Stomach (tissue), 9 donors: ENCODE data around the gene IPCEF1. TPM values are rescaled to one million over a fixed set of nuclear protein-coding genes. Genes with fewer than 3 reads are reported as not detected.
A peak's percentile ranks its signal among the peaks of the same experiment; 100 is the strongest.

Experiments
- DNase-seq, 2 donors: peaks; one replicate each; pipeline versions ENCODE4 v3.0.0 to v3.0.0-alpha.2; 2013 to 2019
- H3K27ac ChIP-seq, 5 donors: fragments of 200-600 bp in 4 of 5; sonication (generic) in 4 of 5; one replicate each; pipeline ENCODE4 v1.5.1; 2013 to 2019; ENCODE audit warnings: mild to moderate bottlenecking in 1 of 5, moderate library complexity in 1 of 5
- H3K27me3 ChIP-seq, 3 donors: fragments of 200-600 bp; sonication (generic); one replicate each; pipeline ENCODE4 v1.5.1; 2017 to 2019; ENCODE audit warnings: mixed run types in 1 of 3
- H3K36me3 ChIP-seq, 4 donors: fragments of 200-600 bp; sonication (generic); 1 replicate in 3 of 4; 2 replicates in 1 of 4; pipeline ENCODE4 v1.5.1; 2016 to 2019
- H3K4me1 ChIP-seq, 4 donors: fragments of 200-600 bp; sonication (generic); one replicate each; pipeline ENCODE4 v1.5.1; 2016 to 2019
- H3K4me3 ChIP-seq, 4 donors: fragments of 200-600 bp; sonication (generic) in 3 of 4; one replicate each; pipeline ENCODE4 v1.5.1; 2016 to 2019; ENCODE audit warnings: mild to moderate bottlenecking in 1 of 4
- H3K9me3 ChIP-seq, 4 donors: fragments of 200-600 bp; sonication (generic); one replicate each; pipeline ENCODE4 v1.5.1; 2016 to 2019
- CTCF ChIP-seq, 7 experiments: fragments of 450-650 bp in 4 of 7; fragments of 200-600 bp in 3 of 7; sonication (generic) in 3 of 7; IDR thresholded peaks; one replicate each; pipeline ENCODE4 v1.5.1; 2016 to 2019; ENCODE audit warnings: antibody characterized with exemption in 7 of 7, control low read depth in 2 of 7, mild to moderate bottlenecking in 1 of 7
- EP300 ChIP-seq: sonication (generic); formaldehyde crosslinking; IDR thresholded peaks from one replicate; pipeline ENCODE4 v1.6.1; 2017; ENCODE audit warnings: antibody characterized with exemption
- POLR2A ChIP-seq, 4 donors: fragments of 450-650 bp; IDR thresholded peaks; one replicate each; pipeline ENCODE4 v1.6.1; 2016; ENCODE audit warnings: antibody characterized with exemption in 4 of 4, control low read depth in 2 of 4, mild to moderate bottlenecking in 1 of 4, moderate library complexity in 1 of 4
- POLR2AphosphoS5 ChIP-seq, 3 donors: sonication (generic); formaldehyde crosslinking; IDR thresholded peaks; one replicate each; pipeline ENCODE4 v1.6.1; 2016; ENCODE audit warnings: antibody characterized with exemption in 3 of 3
- WGBS, 5 donors: extraction: QIAGEN DNeasy Blood & Tissue Kit in 3 of 5; methylation state at CpG; one replicate each; pipeline versions ENCODE4 v1.1.5 to v1.1.7; 2013 to 2018; 5-methylcytosine and 5-hydroxymethylcytosine counted together
- intact Hi-C: fragments of 100-400 bp; cut with DNase I; formaldehyde crosslinking; loops from one replicate; pipeline ENCODE4 v1.15.1; 2023; ENCODE audit warnings: low total_unique reads
- polyA plus RNA-seq, 3 donors: library from polyadenylated mRNA; stranded (reverse); fragments of 200-250 nt; gene quantifications; one replicate each; pipeline ENCODE4 v1.2.3, GENCODE V29; 2013
- total RNA-seq, 5 donors: library from RNA; depleted of rRNA; stranded (reverse); fragments of >200 nt; gene quantifications; one replicate each; pipeline versions ENCODE4 v1.1.0 to v1.2.3, GENCODE V29; 2014 to 2016
- donor health status: healthy with polysubstance abuse.
- donor health status: Bipolar disorder and iron deficiency.
- donor health status: healthy.

IPCEF1 gene
- total and polyA plus RNA-seq, 8 donors = under 0.01 to 47.1 (median 1.4) TPM; not detected in 2

GRCh38 chr6:154319231-154319858 is 37.3 kb downstream of the IPCEF1 start:
- intact Hi-C loops = no loop called here
- H3K27me3 ChIP-seq = no peaks in the 10 kb centered on the region
- H3K27ac ChIP-seq = no peak overlapping the region
- H3K36me3 ChIP-seq = no peaks in the 10 kb centered on the region
- no peaks in the 10 kb centered on the region for H3K9me3 ChIP-seq
- WGBS, 5 donors = 39 to 45% (median 40%) methylated on average over 8 of the region's 8 CpGs
- DNase-seq = peak in 1 of 2 donors; percentile 60
- TF ChIP-seq CTCF (IDR thresholded peaks at IDR 0.05) (no peak), POLR2AphosphoS5 (IDR thresholded peaks at IDR 0.05) (no peak), POLR2A (IDR thresholded peaks at IDR 0.05) (no peak), EP300 (no peak)
- H3K4me1 ChIP-seq = peaks cover 0 to 15% (median 3%) of the 10 kb centered on the region in 4 donors
- no peak overlapping the region for H3K4me3 ChIP-seq

- WGBS, 5 donors = 57 to 89% (median 67%) methylated on average over 1 of the region's 1 CpG
- Histone ChIP-seq H3K4me1 (peaks cover 0 to 15% (median 3%) of the 10 kb centered on the region in 4 donors), H3K9me3 (no peaks in the 10 kb centered on the region), H3K36me3 (no peaks in the 10 kb centered on the region), H3K27me3 (no peaks in the 10 kb centered on the region), H3K27ac (no peak overlapping the region), H3K4me3 (no peak overlapping the region)
- intact Hi-C loops = no loop called here
- no peak for DNase-seq
- TF ChIP-seq POLR2AphosphoS5 (IDR thresholded peaks at IDR 0.05) (no peak), EP300 (no peak), CTCF (IDR thresholded peaks at IDR 0.05) (no peak), POLR2A (IDR thresholded peaks at IDR 0.05) (no peak)
Observed at GRCh38 chr6:154318721-154319120, 37.9 kb downstream of the IPCEF1 start.

- 89 to 98% (median 95%) methylated on average over 1 of the region's 1 CpG for WGBS, 5 donors
Observed at GRCh38 chr6:154316131-154316530, 40.5 kb downstream of the IPCEF1 start.

GRCh38 chr6:154314084-154314483 is 42.5 kb downstream of the IPCEF1 start:
- WGBS, 5 donors = 18 to 42% (median 41%) methylated on average over 1 of the region's 1 CpG
- no peaks in the 10 kb centered on the region for H3K9me3 ChIP-seq
- no peak for DNase-seq
- no peak overlapping the region for H3K27ac ChIP-seq
- no peak for TF ChIP-seq POLR2A (IDR thresholded peaks at IDR 0.05)
- TF ChIP-seq EP300 = no peak
- no peak for TF ChIP-seq POLR2AphosphoS5 (IDR thresholded peaks at IDR 0.05)
- no peak for TF ChIP-seq CTCF (IDR thresholded peaks at IDR 0.05)
- H3K4me1 ChIP-seq = peaks cover 0 to 3% (median under 1%) of the 10 kb centered on the region in 4 donors
- intact Hi-C loops = no loop called here
- no peaks in the 10 kb centered on the region for H3K27me3 ChIP-seq
- no peaks in the 10 kb centered on the region for H3K36me3 ChIP-seq
- H3K4me3 ChIP-seq = no peak overlapping the region

More at GRCh38 chr6:154316131-154316530, 40.5 kb downstream of the IPCEF1 start:
- H3K27ac ChIP-seq = no peak overlapping the region
- peaks cover 0 to 15% (median 3%) of the 10 kb centered on the region in 4 donors for H3K4me1 ChIP-seq
- intact Hi-C loops = no loop called here
- TF ChIP-seq EP300 (no peak), CTCF (IDR thresholded peaks at IDR 0.05) (no peak), POLR2AphosphoS5 (IDR thresholded peaks at IDR 0.05) (no peak), POLR2A (IDR thresholded peaks at IDR 0.05) (no peak)
- H3K4me3 ChIP-seq = no peak overlapping the region
- DNase-seq = no peak
- no peaks in the 10 kb centered on the region for H3K36me3 ChIP-seq
- H3K9me3 ChIP-seq = no peaks in the 10 kb centered on the region
- H3K27me3 ChIP-seq = no peaks in the 10 kb centered on the region
